RPMI7951 (cell line): Measurements from ENCODE around the gene RADX. TPM values are rescaled to one million over a fixed set of nuclear protein-coding genes. Genes with fewer than 3 reads are reported as not detected.
"Not testable (repeated sequence)": the region's sequence is repeated elsewhere in the genome, so short reads cannot be mapped to it uniquely, and the experiment has no call there.

Source experiments
- DNase-seq: peaks from one replicate; pipeline ENCODE4 v3.0.0-alpha.2; 2012; ENCODE audit warnings: low read depth
- total RNA-seq: library from RNA; depleted of rRNA; stranded (reverse); fragments of >200 nt; shearing (Covaris generic); gene quantifications from 2 replicates; pipeline ENCODE4 v1.2.3, GENCODE V29; 2014; rRNA removed

The RADX gene, protein sequence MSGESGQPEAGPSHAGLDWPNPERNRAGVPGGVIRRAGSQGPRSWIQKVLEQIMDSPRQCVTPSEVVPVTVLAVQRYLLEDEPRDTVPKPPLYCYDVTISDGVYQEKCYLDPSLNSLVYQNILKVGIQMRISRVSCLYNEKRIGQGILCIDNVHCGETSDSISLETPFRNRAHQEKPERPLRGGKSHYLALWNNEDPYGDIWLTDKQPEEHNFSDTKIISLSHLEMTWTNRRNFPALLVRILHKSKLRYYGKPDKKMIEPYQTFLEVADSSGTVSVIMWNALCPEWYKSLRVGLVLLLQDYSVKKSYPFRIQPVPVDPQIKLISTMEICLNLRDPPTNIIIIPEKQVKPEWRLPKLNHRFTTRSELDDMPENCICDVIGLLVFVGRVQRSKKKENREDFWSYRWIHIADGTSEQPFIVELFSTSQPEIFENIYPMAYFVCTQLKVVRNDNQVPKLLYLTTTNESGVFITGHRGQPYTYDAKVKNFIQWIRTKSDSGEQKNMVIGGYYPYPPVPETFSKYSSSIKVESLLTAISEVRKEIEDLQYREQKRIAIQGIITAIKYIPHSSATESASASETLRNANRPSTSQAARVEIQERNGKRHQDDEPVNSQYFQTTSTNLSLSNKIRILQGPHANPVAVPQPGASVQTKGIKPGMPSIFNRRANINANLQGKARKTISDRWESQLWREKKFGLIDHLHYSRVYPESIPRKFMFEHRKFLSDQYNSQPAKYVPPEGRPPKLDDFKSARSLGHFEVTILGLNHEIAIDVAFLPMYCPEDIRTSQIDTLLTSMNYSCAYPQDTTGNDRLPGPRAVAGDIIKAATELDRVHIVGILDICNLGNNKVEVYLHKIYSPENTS
- 1.4 and 2.4 TPM in 2 replicates for total RNA-seq

DNA sequence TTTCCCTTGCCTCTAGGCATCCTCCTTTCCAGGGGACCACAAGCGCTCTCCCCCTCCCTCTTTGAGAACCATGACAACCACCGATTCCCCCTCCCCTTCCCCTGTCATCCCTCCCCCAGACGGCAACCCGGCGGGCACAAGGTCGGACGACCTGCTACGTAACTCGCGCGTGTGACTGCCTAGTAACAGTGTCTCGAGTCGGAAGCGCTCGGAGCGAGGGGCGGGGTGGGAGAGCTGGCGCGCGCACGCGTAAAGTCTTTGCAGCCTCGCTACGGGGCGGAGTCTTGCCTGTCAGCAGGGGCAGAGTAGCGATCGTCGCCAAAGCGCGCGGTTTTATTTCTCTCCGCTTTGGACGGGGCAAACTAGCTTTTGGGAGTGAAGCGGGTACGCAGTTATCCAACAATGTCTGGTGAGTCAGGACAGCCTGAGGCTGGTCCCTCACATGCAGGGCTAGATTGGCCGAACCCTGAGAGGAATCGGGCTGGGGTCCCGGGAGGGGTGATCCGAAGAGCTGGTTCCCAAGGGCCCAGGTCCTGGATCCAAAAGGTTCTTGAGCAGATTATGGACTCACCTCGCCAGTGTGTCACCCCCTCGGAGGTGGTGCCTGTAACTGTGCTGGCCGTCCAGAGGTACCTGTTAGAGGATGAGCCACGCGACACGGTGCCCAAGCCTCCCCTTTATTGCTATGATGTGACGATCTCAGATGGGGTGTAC, at the start of gene RADX:
RADX (plus strand) TSS at position 300 of the 714 bp plus-strand sequence; CDS start at position 403, 103 bp downstream.
- DNase-seq: peak; percentile 67

- no peak for DNase-seq
Measured at GRCh38 chrX:106564986-106565385, 46.8 kb upstream of the RADX start.

GRCh38 chrX:106566362-106566761, 45.4 kb upstream of the RADX start:
- no peak for DNase-seq

- no peak for DNase-seq
Measured at GRCh38 chrX:106581856-106582255, 29.9 kb upstream of the RADX start.

DNA sequence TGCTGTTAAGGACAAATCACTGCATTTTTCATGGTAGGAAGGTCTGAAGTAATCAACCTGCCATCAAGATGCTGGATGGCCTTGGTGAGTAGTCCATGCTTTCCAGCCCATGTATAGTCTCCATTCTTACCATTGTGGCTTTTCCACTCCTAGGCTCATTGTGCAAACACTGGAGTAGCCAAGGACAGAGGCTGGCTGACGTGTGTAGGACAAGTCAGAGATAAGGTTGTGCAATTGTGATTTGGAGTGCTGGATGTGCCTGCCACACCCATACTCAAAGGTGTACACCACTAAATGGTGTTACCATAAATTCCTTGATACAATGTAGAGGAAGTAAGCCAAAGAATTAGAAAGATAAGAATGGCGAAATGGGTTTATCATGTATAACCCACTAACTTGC, 26.3 kb upstream of the RADX start:
- DNase-seq: no peak

- DNase-seq: no peak
Measured at GRCh38 chrX:106588801-106589200, 23.0 kb upstream of the RADX start.

DNA sequence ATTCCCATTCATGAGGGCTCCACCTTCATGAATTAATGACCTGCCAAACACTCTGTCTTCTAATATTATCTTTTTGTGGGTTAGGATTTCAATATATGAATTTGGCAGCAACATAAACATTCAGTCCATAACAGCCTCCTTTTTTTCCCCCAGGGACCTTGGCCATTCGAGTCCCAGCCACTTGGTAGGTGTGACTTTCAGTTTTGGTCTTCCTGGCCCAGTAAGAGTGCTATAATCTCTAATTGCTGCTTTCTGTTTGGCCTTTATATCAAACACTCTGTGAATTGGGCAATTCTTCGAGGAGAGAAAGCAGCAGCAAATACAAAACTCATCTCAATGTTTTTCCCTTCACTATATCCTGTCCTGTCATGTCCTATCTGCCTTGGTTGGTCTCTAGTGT, 12.4 kb upstream of the RADX start:
- no peak for DNase-seq

GRCh38 chrX:106606571-106606970, 5.2 kb upstream of the RADX start:
- no peak for DNase-seq

DNA sequence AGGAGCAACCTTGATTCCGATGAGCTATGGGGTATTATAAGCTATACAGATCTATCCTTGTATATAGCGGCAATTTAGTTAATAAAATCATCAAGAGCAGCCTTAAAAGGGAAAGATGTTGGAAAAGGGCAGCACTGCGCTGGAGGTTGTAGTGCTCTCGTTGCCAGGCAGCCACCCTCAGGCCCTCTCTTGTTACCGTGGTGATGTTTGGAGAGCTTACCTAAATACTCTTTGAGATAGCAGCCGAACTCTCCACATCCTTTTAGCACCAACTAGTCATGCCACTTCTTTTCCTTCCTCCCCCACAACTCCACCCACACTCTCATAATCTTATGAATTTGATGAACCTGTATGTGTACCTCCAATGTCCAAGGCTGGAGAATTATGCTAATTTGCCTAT, 3.8 kb upstream of the RADX start:
- DNase-seq: no peak

DNA sequence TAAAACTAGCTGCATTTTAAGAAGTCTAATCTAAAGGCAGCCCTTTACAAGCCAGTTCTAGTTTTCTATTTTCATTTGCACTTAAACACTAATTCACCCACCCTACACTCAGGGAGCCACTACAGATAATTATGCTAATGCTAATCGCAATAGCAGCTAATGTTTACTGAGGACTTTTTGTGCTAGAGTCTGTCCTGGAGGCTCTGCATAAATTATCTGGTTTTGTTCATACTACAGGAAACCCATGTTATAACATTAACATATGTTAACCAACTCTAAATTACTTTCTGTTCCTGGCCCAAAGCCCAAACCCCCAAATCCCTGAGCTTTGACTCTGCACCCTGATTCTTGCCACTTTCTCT, 480 bp upstream of the RADX start:
- no peak for DNase-seq

GRCh38 chrX:106612393-106612763, 600 bp downstream of the RADX start:
- DNase-seq: no peak

DNA sequence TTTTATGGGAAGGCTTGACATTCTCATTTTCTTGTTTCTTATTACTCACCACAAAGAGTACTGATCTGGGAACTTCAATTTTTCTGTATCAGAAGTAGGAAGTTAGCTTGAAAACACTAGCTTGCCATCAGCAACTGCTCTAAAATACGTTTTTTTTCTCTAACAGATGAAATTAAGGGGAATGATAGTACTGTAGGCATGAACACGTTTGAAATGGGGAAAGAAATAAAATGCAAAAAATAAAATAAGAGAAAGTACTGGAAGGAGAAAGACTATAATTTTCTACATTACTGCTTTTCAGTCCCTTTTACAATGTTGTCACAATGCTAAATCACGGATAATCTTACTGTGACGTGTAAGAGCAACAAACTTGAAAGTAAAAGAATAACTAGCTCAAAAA, 1.5 kb downstream of the RADX start:
- DNase-seq: no peak

DNA sequence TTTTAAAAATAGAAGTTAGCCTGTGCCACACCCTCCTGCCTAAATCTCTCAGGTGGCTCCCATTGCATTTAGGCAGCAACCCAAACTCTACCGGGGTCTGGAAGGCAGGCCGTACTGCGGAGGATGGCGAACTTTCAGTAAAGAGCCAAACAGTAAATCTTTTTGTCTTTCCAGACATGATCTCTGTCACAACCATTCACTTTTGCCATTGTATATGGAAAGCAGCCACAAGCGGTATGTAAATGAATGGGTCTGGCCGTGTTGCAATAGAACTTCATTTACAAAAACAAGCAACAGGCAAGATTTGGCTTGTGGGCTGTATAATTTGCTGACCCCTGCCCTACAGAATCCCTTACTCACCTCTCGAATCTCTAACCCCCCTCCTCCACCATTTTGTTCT, 3.3 kb downstream of the RADX start:
- DNase-seq: no peak

- peak; percentile 6 for DNase-seq
Measured at GRCh38 chrX:106619797-106620196, 8.0 kb downstream of the RADX start.

GRCh38 chrX:106621836-106622235, 10.1 kb downstream of the RADX start:
- no peak for DNase-seq

DNA sequence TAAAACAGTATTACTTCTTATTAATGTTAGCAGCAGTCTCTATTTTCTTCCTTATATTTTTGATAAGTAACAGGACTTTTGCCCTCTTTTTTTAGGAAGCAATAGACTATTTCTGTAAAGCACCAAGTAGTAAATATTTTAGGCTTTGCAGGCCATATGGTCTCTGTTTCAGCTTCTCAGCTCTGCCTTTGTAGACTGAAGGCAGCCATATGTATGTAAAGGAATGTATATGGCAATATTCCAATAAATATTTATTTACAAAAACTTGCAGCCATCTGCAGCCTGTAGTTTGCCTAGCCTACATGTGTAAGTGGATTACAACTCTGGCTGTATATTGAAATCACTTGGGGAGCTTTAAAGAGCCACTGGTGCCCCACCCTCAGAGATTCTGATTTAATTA, 15.0 kb downstream of the RADX start:
- DNase-seq: no peak

GRCh38 chrX:106631615-106632014, 19.8 kb downstream of the RADX start:
- DNase-seq: no peak

- DNase-seq: peak; percentile 1
Measured at GRCh38 chrX:106649523-106650428, 38.0 kb downstream of the RADX start.

- DNase-seq: not testable (repeated sequence)
Measured at GRCh38 chrX:106653625-106654024, 41.8 kb downstream of the RADX start.

DNA sequence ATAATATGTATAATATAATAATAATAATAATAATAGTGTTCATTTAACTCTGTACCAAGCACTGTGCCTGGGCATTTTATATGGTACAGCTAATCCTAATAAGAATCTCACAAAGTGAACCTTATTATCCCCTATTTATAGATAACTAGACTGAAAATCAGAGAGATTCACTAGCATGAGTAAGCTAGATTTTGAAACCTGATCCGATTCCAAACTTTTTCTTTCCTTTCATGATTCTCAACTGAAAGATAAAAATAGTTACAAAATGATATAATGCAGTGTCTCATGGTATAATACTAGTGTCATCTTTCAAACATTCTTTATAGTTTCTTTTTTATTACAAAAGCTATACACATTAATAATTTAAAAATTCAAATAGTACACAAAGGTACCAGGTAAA, 58.9 kb downstream of the RADX start:
- DNase-seq: no peak

- DNase-seq: no peak
Measured at GRCh38 chrX:106672527-106672926, 60.7 kb downstream of the RADX start.
